Stimulated activated CD8-positive, alpha-beta memory T cell treated with anti-CD3 and anti-CD28 coated beads, Interleukin-12 subunit alpha, Interleukin-12 subunit beta, amount 100 ng/mL, for 1 hour (primary cell): Measurements from ENCODE around the gene ITGB1BP1.

ENCODE experiments used
- DNase-seq: peaks from one replicate; pipeline ENCODE4 v3.0.0-alpha.2; 2020; ENCODE audit warnings: low read depth

The ITGB1BP1 gene

GRCh38 chr2:9424447-9425164, 1.3 kb upstream of the ITGB1BP1 start:
- DNase-seq, result no peak

DNA sequence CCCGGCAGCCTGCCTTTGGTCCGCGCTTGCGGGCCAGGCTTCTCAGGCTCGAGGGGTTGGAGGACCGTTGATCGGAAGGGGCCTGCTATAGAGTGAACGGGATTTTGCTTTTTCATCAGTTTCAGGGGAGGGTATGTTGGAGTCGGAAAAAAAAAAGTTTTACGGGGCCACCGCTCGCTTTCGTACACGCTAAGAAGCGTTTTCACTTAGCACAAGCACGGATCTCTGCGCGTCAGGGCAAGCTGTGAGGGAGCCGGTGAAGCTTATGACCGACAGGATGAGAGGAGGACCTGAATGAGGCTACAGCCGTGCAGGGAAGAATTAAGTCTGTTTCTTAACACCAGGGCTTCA, 569 bp upstream of the ITGB1BP1 start:
- no peak for DNase-seq

DNA sequence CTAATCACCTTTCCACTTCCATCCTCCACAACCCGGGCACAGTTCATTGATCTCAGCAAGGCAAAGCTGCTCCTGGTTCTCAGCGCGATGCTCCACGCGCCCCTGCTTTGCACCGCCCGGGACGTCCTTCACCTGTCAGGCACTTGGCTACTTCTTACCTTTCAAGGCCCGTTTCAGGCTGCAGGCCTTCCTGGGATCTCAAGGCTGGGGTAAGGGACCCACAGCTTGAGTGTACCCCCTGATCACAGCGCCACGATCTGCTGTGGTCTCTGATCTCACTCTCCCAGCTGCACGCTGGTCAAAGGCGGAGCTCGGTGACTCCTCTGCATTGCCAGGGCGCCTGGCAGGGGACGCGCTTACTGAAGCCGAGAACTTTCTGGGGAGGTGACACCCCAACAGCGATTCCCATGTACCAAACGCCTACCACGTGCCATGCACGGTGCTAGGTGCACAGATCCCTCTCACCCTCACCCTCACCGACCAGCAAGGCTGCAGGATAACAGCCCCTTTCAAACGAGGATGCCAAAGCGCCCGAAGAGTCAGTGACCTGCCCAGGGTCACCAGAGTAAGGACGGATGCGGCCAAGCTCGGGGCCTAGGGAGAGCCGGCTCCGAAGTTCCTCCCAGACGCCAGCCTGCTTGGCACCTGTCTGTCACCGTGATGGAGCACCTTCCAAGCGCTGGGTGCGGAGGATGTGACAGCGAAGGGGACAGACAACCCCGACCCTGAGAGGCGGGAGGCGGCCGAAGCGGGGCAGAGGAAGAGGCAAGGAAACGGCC, 818 bp downstream of the ITGB1BP1 start:
- DNase-seq, result peak; percentile 17

DNA sequence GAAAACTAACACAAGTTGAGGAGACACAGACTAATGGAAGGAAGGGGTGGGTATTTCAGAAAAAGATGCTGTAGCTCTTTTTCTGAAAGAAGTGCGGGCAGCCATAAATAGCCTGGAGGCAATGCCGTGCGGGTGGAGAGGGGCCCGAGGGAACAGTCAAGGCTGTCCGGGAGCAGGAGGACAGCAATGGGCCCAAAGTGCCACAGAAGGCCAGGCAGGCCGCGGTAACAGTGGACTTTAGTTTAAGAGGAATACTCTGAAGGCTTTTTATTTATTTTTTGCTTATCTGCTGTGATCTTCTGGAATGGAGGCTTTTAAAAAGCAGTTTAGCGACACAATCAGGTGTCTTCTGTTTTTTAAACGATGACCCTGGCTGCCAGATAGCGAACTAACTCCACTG, 2.8 kb downstream of the ITGB1BP1 start:
- no peak for DNase-seq

DNA sequence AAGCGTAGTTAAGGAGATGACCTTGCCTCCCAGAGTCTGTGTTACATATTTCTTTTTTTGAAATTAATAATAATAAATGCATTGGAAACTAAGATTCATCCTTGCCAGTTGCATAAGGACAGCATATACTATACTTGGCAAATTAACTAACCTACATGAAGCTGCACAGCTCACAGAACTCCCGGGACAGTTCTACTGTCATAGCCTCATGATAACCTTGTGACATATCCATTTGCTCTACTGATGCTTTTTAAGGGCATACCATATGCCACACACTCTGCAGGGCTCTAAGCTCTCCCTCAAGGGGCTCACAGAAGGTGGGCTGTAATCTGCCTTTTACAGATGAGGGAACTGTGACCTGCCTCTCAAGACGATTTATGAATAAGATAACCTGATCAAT, 3.8 kb downstream of the ITGB1BP1 start:
- no peak for DNase-seq

GRCh38 chr2:9418746-9419145, 4.6 kb downstream of the ITGB1BP1 start:
- no peak for DNase-seq

DNA sequence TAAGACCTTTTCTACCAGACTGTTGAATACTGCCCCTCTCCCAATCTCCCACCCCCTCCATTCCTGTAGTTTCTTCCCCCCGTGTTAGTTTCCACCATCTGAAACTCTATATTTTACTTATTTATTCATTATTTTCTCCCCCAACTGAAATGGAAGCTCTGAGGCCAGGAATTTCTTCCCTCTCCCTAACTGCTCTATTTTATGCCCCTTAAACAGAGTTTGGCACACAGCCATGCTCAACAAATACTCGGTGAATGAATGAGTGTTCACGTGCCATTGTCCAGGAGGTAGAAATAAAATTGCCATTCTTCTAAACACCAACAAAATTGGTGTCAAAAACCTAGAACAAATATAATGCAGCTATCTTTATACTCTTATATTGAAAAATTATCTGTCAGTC, 5.6 kb downstream of the ITGB1BP1 start:
- no peak for DNase-seq

GRCh38 chr2:9416962-9417316, 6.4 kb downstream of the ITGB1BP1 start:
- DNase-seq, result no peak

DNA sequence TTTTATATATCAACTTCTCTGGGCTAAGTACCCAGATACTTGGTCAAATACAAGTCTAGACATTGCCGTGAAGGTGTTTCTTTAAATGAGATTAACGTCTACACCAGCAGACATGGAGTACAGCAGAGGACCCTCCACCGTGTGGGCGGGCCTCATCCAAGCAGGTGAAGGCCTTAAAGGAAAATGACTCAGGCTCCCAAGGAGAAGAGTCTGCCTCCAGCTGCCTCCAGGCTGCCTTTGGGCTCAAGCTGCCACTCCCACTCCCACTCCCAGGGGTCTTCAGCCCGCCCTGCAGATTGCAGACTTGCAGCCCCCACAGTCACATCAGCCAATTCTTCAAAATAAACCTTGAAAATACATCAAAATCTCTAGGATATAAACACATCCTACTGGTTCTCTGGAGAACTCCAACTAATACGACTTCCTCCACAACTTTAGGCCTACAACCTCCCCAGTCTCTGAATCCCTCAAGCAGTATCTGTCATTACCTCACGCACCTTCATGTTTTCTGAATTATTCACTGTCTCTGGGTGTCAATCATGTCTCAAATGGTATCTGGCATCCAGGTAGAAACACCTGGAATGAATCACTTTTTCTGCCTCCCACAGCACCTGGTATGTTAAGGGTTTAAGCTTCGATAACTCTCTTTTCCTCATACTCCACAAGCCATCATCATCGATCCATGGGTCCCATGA, 6.9 kb downstream of the ITGB1BP1 start:
- DNase-seq, result no peak

GRCh38 chr2:9415516-9416169, 7.7 kb downstream of the ITGB1BP1 start:
- no peak for DNase-seq

DNA sequence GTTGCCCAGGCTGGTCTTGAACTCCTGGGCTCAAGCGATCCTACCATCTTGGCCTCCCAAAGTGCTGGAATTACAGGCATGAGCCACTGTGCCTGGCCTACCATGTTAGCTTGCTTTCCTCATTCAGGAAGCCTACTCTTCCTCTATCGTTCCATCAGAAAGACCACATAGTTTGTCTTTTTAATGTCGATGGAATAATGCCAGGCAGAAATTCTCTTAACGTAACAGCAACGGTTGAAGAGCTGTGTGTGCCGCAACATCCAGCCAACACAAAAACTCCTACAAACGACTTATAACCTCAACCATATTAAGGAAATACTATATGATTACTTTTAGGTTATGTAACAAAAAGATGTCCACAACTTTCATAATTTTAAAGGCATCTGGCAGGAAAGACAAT, 10.5 kb downstream of the ITGB1BP1 start:
- DNase-seq, result no peak

DNA sequence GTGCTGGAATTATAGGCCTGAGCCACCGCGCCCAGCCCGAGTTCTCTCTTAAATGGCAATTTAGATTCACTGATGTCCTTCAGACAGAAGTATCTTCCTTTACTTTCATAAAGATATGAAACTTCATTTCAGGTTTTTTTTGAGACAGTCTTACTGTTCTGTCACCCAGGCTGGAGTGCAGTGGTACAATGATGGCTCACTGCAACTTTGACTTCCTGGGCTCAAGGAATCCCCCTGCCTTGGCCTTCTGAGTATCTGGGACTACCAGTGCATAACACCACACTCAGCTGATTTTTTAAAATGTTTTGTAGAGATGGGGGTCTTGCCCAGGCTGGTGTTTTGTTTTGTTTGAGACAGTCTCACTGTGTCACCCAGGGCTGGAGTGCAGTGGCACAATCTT, 13.2 kb downstream of the ITGB1BP1 start:
- no peak for DNase-seq

- no peak for DNase-seq
These were observed 14.6 kb downstream of the ITGB1BP1 start for GRCh38 chr2:9408641-9409151.

GRCh38 chr2:9407363-9407811, 15.9 kb downstream of the ITGB1BP1 start:
- DNase-seq, result no peak

DNA sequence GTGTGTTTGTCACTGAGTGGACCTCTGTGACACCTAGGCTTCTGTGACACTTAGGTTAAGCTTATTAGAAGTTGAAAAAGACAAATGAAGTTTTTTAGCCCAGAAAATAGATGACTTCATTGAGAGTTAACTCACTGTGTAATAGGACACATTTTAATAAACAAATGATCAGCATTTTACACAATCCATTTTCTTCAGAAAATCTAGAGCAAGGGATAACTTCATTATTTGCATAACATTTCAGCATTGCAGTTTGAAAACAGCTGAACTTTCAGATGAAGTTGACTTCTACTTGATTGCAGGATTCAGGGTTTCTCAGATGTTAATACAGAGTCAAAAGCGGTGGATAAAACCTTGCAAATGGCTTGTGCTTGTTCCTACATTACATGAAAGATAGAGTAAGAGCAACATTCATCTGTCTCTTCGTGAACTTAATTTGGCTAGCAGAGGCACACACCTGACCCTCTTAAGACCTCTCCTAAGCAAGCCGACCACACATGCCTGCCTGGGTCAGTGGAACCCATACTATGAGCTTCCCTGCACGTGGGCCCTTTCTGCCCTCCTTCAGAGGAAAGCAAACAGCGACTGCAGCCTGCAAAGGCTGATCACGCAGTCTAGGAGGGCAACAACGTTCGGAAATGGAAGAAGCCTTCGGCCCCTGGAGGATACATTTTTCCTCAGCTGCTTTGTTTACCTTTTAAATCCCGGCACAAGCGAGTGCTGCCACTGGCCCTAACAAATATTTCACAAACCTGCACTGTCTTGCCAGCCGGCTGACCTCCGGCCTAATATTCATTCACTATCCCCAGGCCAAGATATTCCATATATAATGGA, 16.6 kb downstream of the ITGB1BP1 start:
- no peak for DNase-seq

- no peak for DNase-seq
These were observed 17.7 kb downstream of the ITGB1BP1 start for GRCh38 chr2:9405636-9406035.

DNA sequence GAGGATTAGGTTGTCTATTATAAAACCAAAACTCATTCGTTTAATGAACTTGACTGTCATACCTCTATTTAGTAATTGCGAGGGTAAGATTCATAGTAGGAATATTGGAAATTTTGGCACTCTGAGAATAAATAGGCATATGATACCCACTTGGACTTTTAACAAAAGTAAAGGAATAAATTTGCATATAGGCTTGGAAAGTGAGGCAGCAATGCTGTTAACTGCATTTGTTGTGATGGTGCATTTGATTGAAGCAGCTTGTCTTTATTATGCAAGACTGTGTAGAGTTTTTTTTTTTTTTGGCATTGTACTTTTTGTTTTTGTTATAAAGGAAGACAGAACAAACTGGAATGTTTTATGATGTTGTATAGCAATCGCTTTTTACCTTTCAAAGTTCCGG, 18.9 kb downstream of the ITGB1BP1 start:
- DNase-seq, result no peak

- no peak for DNase-seq
These were observed 19.4 kb downstream of the ITGB1BP1 start for GRCh38 chr2:9403924-9404323.

DNA sequence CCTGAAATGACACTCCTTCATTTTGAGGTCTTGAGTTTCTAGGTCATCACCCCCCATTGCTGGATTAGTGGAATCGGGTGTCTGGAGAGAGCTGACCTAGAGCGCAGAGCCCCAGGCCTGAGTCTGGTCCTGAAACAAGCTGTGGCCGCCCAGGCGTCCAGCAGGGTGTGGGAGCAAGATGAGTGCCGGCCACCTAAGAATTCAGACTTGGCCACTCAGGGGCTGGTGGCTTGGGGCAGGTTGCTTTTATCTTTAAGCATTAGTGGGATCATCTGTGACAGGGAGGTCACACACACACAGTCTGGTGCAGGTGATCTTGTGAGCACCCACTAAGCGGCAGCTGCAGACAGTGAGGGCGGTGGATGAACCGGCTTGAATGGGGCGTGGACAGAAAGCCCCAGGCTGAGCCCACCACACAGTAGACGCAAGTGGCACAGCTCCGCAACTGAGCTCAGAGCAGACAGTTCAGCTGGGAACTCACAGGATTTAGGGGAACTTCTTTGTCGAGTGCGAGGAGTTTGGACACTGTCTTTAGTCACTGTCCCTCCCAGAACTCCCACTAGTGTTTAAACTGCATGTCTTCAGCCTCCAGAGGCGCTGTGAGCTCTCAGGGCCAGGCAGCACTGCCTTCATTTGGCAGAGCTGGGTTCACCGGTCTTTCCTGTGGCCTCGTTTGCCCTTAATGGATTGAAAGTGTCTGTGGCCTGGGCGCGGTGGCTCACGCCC, 21.5 kb downstream of the ITGB1BP1 start:
- DNase-seq, result no peak

DNA sequence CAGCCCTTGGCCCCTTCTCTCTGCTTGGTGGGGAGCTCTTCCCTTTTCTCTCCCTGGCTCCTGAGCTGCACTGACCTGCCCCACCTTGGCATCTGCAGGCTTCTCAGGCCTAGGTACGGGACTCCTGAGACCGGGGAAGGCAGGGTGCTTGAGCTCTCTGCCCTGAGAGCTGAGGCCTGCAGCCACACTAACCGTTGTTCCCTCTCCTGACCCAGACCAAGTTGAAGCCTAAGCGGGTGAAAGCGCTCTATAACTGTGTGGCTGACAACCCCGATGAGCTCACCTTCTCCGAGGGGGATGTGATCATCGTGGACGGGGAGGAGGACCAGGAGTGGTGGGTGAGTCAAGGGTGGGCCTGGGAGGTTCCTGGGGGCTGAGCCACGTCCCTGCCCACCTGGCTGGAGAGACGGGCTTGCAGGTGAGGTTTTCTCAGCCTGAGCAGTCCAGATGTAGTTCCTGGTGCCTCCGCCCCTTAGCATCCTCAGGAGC, 22.2 kb downstream of the ITGB1BP1 start:
- no peak for DNase-seq
